ENCODE measurements around the gene PCSK6.
"Not testable (repeated sequence)": the region's sequence is repeated elsewhere in the genome, so short reads cannot be mapped to it uniquely, and the experiment has no call there.

The PCSK6 gene

DNA sequence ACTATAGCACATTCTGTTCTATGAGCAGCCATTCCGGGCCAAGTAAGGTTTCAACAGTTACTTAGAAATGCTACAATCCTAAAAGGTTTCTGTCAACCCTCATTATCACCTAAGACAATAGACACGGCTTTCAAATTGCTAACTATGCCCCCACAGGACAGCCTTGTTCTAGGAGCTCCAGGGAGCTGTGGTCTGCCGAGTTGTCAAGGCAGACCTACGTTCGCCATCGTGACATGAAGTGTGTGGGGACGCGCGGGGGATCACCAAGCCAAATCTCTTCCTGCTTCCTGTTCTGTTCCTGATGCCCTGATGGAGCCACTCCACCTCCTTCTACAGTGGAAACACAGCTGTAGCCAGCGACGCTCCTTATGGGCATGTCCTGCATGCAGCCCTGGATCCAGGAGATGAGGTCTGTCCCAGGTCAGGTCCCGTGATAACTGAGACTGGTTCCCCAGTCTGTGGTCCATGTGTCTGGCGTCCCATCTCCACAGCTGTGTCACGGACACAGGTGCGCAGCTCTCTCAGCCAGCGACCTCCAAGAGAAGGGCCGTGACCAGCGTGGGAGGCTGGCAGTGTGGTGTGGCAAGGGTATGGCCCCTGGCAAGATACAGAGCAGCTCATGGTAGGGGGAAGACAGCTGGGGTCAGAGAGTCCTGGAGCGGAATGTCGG is 82.8 kb downstream of the PCSK6 start:
- TF ChIP-seq POLR2AphosphoS5 (IDR thresholded peaks at IDR 0.05; ENCODE audit: low read depth) (no peak), SPI1 (IDR thresholded peaks at IDR 0.05; ENCODE audit: borderline replicate concordance, low read depth) (no peak), GABPA (IDR thresholded peaks at IDR 0.05; ENCODE audit: low read depth) (no peak)
- TF ChIP-seq, protein P1, sequence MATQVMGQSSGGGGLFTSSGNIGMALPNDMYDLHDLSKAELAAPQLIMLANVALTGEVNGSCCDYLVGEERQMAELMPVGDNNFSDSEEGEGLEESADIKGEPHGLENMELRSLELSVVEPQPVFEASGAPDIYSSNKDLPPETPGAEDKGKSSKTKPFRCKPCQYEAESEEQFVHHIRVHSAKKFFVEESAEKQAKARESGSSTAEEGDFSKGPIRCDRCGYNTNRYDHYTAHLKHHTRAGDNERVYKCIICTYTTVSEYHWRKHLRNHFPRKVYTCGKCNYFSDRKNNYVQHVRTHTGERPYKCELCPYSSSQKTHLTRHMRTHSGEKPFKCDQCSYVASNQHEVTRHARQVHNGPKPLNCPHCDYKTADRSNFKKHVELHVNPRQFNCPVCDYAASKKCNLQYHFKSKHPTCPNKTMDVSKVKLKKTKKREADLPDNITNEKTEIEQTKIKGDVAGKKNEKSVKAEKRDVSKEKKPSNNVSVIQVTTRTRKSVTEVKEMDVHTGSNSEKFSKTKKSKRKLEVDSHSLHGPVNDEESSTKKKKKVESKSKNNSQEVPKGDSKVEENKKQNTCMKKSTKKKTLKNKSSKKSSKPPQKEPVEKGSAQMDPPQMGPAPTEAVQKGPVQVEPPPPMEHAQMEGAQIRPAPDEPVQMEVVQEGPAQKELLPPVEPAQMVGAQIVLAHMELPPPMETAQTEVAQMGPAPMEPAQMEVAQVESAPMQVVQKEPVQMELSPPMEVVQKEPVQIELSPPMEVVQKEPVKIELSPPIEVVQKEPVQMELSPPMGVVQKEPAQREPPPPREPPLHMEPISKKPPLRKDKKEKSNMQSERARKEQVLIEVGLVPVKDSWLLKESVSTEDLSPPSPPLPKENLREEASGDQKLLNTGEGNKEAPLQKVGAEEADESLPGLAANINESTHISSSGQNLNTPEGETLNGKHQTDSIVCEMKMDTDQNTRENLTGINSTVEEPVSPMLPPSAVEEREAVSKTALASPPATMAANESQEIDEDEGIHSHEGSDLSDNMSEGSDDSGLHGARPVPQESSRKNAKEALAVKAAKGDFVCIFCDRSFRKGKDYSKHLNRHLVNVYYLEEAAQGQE (IDR thresholded peaks at IDR 0.05; ENCODE audit: insufficient replicate concordance, low read depth), result no peak
- TF ChIP-seq, protein P2, sequence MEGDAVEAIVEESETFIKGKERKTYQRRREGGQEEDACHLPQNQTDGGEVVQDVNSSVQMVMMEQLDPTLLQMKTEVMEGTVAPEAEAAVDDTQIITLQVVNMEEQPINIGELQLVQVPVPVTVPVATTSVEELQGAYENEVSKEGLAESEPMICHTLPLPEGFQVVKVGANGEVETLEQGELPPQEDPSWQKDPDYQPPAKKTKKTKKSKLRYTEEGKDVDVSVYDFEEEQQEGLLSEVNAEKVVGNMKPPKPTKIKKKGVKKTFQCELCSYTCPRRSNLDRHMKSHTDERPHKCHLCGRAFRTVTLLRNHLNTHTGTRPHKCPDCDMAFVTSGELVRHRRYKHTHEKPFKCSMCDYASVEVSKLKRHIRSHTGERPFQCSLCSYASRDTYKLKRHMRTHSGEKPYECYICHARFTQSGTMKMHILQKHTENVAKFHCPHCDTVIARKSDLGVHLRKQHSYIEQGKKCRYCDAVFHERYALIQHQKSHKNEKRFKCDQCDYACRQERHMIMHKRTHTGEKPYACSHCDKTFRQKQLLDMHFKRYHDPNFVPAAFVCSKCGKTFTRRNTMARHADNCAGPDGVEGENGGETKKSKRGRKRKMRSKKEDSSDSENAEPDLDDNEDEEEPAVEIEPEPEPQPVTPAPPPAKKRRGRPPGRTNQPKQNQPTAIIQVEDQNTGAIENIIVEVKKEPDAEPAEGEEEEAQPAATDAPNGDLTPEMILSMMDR (IDR thresholded peaks at IDR 0.05; ENCODE audit: insufficient read depth, low read length), result no peak
- no peaks in the 10 kb centered on the region for H3K27me3 ChIP-seq (ENCODE audit: insufficient read depth, poor library complexity, severe bottlenecking)
- no peak overlapping the region for H3K27ac ChIP-seq (replicated peaks)

DNA sequence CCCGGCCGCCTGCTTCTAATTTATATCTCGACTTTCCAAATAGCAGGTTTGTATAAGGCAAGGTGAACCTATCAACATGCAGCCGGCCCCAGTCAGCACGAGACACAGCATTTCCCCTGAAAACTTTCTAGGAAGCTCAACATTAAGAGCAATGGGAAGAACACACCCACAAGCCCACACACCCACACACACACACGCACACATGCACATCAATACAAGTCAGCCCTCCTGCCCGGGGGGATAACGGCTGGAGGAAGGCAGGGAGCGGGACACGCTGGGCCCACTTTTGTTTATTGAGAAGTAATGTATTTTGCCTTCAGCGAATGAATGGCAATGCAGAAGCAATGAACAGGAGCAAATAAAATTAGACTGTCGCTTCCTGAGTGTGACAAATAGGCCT is 83.5 kb downstream of the PCSK6 start:
- H3K27ac ChIP-seq (replicated peaks), result no peak overlapping the region
- DNase-seq (ENCODE audit: low read depth in 1 of 2, low spot score in 1 of 2), result no peak
- no peak overlapping the region for H3K4me3 ChIP-seq (replicated peaks; ENCODE audit: insufficient read depth, low read length)
- no peaks in the 10 kb centered on the region for H3K27me3 ChIP-seq (ENCODE audit: insufficient read depth, poor library complexity, severe bottlenecking)
- TF ChIP-seq, protein P2 (IDR thresholded peaks at IDR 0.05; ENCODE audit: insufficient read depth, low read length), result no peak
- TF ChIP-seq POLR2AphosphoS5 (IDR thresholded peaks at IDR 0.05; ENCODE audit: low read depth), result no peak
- TF ChIP-seq, protein P1 (IDR thresholded peaks at IDR 0.05; ENCODE audit: insufficient replicate concordance, low read depth), result no peak
- no peak for TF ChIP-seq SPI1 (IDR thresholded peaks at IDR 0.05; ENCODE audit: borderline replicate concordance, low read depth)
- TF ChIP-seq GABPA (IDR thresholded peaks at IDR 0.05; ENCODE audit: low read depth), result no peak

More for the DNA sequence above, 82.8 kb downstream of the PCSK6 start:
- DNase-seq (ENCODE audit: low read depth in 1 of 2, low spot score in 1 of 2), result no peak
- H3K4me3 ChIP-seq (replicated peaks; ENCODE audit: insufficient read depth, low read length), result no peak overlapping the region

DNA sequence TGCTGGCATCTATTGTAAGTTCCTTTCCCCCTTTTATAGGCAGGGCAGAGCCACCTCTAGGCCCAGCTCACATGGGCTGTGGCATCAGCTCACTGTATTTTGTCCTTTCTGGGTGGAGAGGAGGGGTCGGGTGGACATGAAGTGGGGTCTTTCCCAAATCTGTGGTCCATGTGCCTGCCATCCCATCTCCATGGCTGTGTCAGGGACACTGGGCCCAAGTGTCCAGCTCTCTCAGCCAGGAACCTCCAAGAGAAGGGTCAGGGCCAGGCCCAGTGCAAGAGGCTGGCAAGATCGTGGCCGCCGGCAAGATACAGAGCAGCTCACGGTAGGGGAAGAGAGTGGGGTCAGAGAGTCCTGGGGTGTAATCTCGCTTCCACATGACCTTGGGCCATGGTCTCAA is 85.3 kb downstream of the PCSK6 start:
- no peak overlapping the region for H3K27ac ChIP-seq (replicated peaks)
- no peaks in the 10 kb centered on the region for H3K27me3 ChIP-seq (ENCODE audit: insufficient read depth, poor library complexity, severe bottlenecking)
- H3K4me3 ChIP-seq (replicated peaks; ENCODE audit: insufficient read depth, low read length), result no peak overlapping the region
- no peak for DNase-seq (ENCODE audit: low read depth in 1 of 2, low spot score in 1 of 2)
- no peak for TF ChIP-seq SPI1 (IDR thresholded peaks at IDR 0.05; ENCODE audit: borderline replicate concordance, low read depth)
- TF ChIP-seq POLR2AphosphoS5 (IDR thresholded peaks at IDR 0.05; ENCODE audit: low read depth), result no peak
- TF ChIP-seq, protein P2 (IDR thresholded peaks at IDR 0.05; ENCODE audit: insufficient read depth, low read length), result no peak
- no peak for TF ChIP-seq GABPA (IDR thresholded peaks at IDR 0.05; ENCODE audit: low read depth)
- TF ChIP-seq, protein P1 (IDR thresholded peaks at IDR 0.05; ENCODE audit: insufficient replicate concordance, low read depth), result no peak

DNA sequence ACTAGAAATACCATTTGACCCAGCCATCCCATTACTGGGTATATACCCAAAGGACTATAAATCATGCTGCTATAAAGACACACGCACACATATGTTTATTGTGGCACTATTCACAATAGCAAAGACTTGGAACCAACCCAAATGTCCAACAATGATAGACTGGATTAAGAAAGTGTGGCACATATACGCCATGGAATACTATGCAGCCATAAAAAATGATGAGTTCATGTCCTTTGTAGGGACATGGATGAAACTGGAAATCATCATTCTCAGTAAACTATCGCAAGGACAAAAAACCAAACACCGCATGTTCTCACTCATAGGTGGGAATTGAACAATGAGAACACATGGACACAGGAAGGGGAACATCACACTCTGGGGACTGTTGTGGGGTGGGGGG is 86.6 kb downstream of the PCSK6 start:
- not testable (repeated sequence) for H3K4me3 ChIP-seq (replicated peaks; ENCODE audit: insufficient read depth, low read length); H3K27ac ChIP-seq (replicated peaks); H3K27me3 ChIP-seq (ENCODE audit: insufficient read depth, poor library complexity, severe bottlenecking); DNase-seq (ENCODE audit: low read depth in 1 of 2, low spot score in 1 of 2)

Data from HL-60 (cell line).